ENCODE results near the gene SHROOM4. TPM values are rescaled to one million over a fixed set of nuclear protein-coding genes. Genes with fewer than 3 reads are reported as not detected.

Gene SHROOM4
- total RNA-seq, 1 donor from 2014 or later: 25.3 TPM

- DNase-seq (ENCODE audit: low spot score in 2 of 2): peak in 1 of 2 donors; percentile 64
Observed at GRCh38 chrX:50812995-50813842, 775 bp downstream of the SHROOM4 start.

GRCh38 chrX:50805276-50805675, 8.7 kb downstream of the SHROOM4 start:
- Histone ChIP-seq H3K4me1 (no peaks in the 10 kb centered on the region), H3K27me3 (no peaks in the 10 kb centered on the region), H3K9me3 (no peaks in the 10 kb centered on the region), H3K36me3 (no peaks in the 10 kb centered on the region), H3K4me3 (no peak overlapping the region), H3K27ac (no peak overlapping the region)
- no peak for TF ChIP-seq CTCF (IDR thresholded peaks at IDR 0.05)
- no peak for DNase-seq (ENCODE audit: low spot score in 2 of 2)
- intact Hi-C loops (cut with DNase I): no loop called here

More at GRCh38 chrX:50812995-50813842, 775 bp downstream of the SHROOM4 start:
- TF ChIP-seq CTCF (IDR thresholded peaks at IDR 0.05): no peak
- H3K4me3 ChIP-seq: peak overlapping the region; percentile 54 to 74
- H3K36me3 ChIP-seq: no peaks in the 10 kb centered on the region
- H3K27ac ChIP-seq: peak overlapping the region; percentile 56 to 69
- H3K27me3 ChIP-seq: no peaks in the 10 kb centered on the region
- H3K9me3 ChIP-seq: no peaks in the 10 kb centered on the region
- intact Hi-C loops (cut with DNase I): loop anchor here (5.0 to 10.0 kb wide), 2 partner anchors 106 to 928 kb away; no protein-coding TSS in a partner anchor
- no peaks in the 10 kb centered on the region for H3K4me1 ChIP-seq

- no peaks in the 10 kb centered on the region for H3K4me1 ChIP-seq
- no peak overlapping the region for H3K27ac ChIP-seq
- intact Hi-C loops (cut with DNase I): no loop called here
- no peak for DNase-seq (ENCODE audit: low spot score in 2 of 2)
- TF ChIP-seq CTCF (IDR thresholded peaks at IDR 0.05): no peak
- H3K36me3 ChIP-seq: no peaks in the 10 kb centered on the region
- no peaks in the 10 kb centered on the region for H3K27me3 ChIP-seq
- no peaks in the 10 kb centered on the region for H3K9me3 ChIP-seq
- no peak overlapping the region for H3K4me3 ChIP-seq
Observed at GRCh38 chrX:50801135-50801534, 12.9 kb downstream of the SHROOM4 start.

- Histone ChIP-seq H3K36me3 (no peaks in the 10 kb centered on the region), H3K4me3 (no peak overlapping the region), H3K9me3 (no peaks in the 10 kb centered on the region), H3K4me1 (no peaks in the 10 kb centered on the region), H3K27ac (no peak overlapping the region), H3K27me3 (no peaks in the 10 kb centered on the region)
- TF ChIP-seq CTCF (IDR thresholded peaks at IDR 0.05): no peak
- intact Hi-C loops (cut with DNase I): no loop called here
- DNase-seq (ENCODE audit: low spot score in 2 of 2): no peak
Observed at GRCh38 chrX:50799531-50799961, 14.4 kb downstream of the SHROOM4 start.

- no peak for DNase-seq (ENCODE audit: low spot score in 2 of 2)
- no peaks in the 10 kb centered on the region for H3K27me3 ChIP-seq
- intact Hi-C loops (cut with DNase I): no loop called here
- no peaks in the 10 kb centered on the region for H3K4me1 ChIP-seq
- H3K4me3 ChIP-seq: no peak overlapping the region
- H3K27ac ChIP-seq: no peak overlapping the region
- no peaks in the 10 kb centered on the region for H3K9me3 ChIP-seq
- H3K36me3 ChIP-seq: no peaks in the 10 kb centered on the region
- TF ChIP-seq CTCF (IDR thresholded peaks at IDR 0.05): no peak
Observed at GRCh38 chrX:50798783-50799182, 15.2 kb downstream of the SHROOM4 start.
